PC-3 (cell line): ENCODE measurements around the gene PKP1. TPM values are rescaled to one million over a fixed set of nuclear protein-coding genes. Genes with fewer than 3 reads are reported as not detected.

Source experiments
- ATAC-seq: fragments of 200-7000 bp; cut with Tn5 transposase; 2 replicates; pipeline ENCODE4 v1.9.1; 2020; ENCODE audit warnings: mild to moderate bottlenecking, moderate library complexity
- BruUV-seq: library from RNA; stranded (reverse); fragments of 400-500 nt; replicated peaks from 2 replicates; lab custom pipeline; 2021; lab: Mats Ljungman, UMichigan
- CTCF ChIA-PET: fragments of 300-600 bp; sonication (Branson Sonifier 250); formaldehyde crosslinking; loops from one replicate; lab custom pipeline; 2022; ENCODE audit warnings: antibody characterized with exemption; lab: Charles Lee
- POLR2A ChIA-PET: fragments of 300-600 bp; sonication (Branson Sonifier 250); formaldehyde crosslinking; loops from one replicate; lab custom pipeline; 2022; ENCODE audit warnings: antibody characterized with exemption; ENCODE audit not compliant: unreplicated experiment; lab: Charles Lee
- DNase-seq: peaks from one replicate; pipeline ENCODE4 v3.0.0-alpha.2; 2015
- H2AFZ ChIP-seq: fragments of 300-600 bp; sonication (generic); 2 replicates; pipeline ENCODE4 v1.6.0; 2016; ENCODE audit warnings: antibody characterized with exemption, low read length
- H3F3A ChIP-seq: fragments of 300-600 bp; sonication (generic); one replicate; pipeline ENCODE4 v1.6.0; 2017; ENCODE audit warnings: antibody characterized with exemption, low read length, control low read depth, mild to moderate bottlenecking; ENCODE audit not compliant: unreplicated experiment
- H3K27ac ChIP-seq: fragments of 300-600 bp; sonication (generic); 2 replicates; pipeline ENCODE4 v1.5.1; 2016; ENCODE audit warnings: mild to moderate bottlenecking, low read length
- H3K27me3 ChIP-seq: fragments of 300-600 bp; sonication (generic); 2 replicates; pipeline ENCODE4 v1.6.1; 2016; ENCODE audit warnings: low read length, mixed read lengths
- H3K36me3 ChIP-seq: fragments of 300-600 bp; sonication (generic); 2 replicates; pipeline ENCODE4 v1.6.1; 2016; ENCODE audit warnings: low read depth, mixed run types, low read length, mixed read lengths
- H3K4me1 ChIP-seq: fragments of 300-600 bp; sonication (generic); 2 replicates; pipeline ENCODE4 v1.5.1; 2016; ENCODE audit warnings: low read length; ENCODE audit not compliant: insufficient read depth
- H3K4me2 ChIP-seq: fragments of 300-600 bp; sonication (generic); 2 replicates; pipeline ENCODE4 v1.6.0; 2016; ENCODE audit warnings: low read length
- H3K4me3 ChIP-seq: fragments of 300-600 bp; sonication (generic); 2 replicates; pipeline ENCODE4 v1.5.1; 2016; ENCODE audit warnings: mild to moderate bottlenecking, low read length, mixed read lengths
- H3K79me2 ChIP-seq: fragments of 300-600 bp; sonication (generic); 2 replicates; pipeline ENCODE4 v1.6.1; 2017; ENCODE audit warnings: low read length, mixed read lengths
- H3K9ac ChIP-seq: fragments of 300-600 bp; sonication (generic); 2 replicates; pipeline ENCODE4 v1.6.0; 2016; ENCODE audit warnings: mild to moderate bottlenecking, low read length
- H3K9me2 ChIP-seq: fragments of 300-600 bp; sonication (generic); replicated peaks from 2 replicates; pipeline ENCODE4 v1.6.1; 2016; ENCODE audit warnings: mixed run types, low read length, mixed read lengths
- H3K9me3 ChIP-seq: fragments of 300-600 bp; sonication (generic); 2 replicates; pipeline ENCODE4 v1.6.1; 2016; ENCODE audit warnings: low read length, mixed read lengths
- H4K20me1 ChIP-seq: fragments of 300-600 bp; sonication (generic); 2 replicates; pipeline ENCODE4 v1.6.1; 2016; ENCODE audit warnings: low read length, mixed read lengths
- CTCF ChIP-seq: fragments of 300-600 bp; sonication (generic); conservative IDR thresholded peaks from 2 replicates; pipeline ENCODE4 v1.5.1; 2017; ENCODE audit warnings: antibody characterized with exemption, low read depth, mild to moderate bottlenecking, low read length
- EZH2 ChIP-seq: fragments of 300-600 bp; sonication (generic); IDR thresholded peaks from one replicate; pipeline ENCODE4 v1.6.1; 2017; ENCODE audit warnings: antibody characterized with exemption, mild to moderate bottlenecking, low read length; ENCODE audit not compliant: unreplicated experiment
- EZH2phosphoT487 ChIP-seq: fragments of 300-600 bp; sonication (generic); IDR thresholded peaks from 2 replicates; pipeline ENCODE4 v1.6.1; 2018; ENCODE audit warnings: mild to moderate bottlenecking, antibody characterized with exemption, low read length, borderline replicate concordance
- intact Hi-C: fragments of 100-400 bp; cut with micrococcal nuclease; formaldehyde crosslinking; loops from 2 replicates; pipeline ENCODE4 v1.9.0; 2023
- total RNA-seq: library from RNA; depleted of rRNA; stranded (reverse); fragments of >200 nt; gene quantifications from 2 replicates; pipeline ENCODE4 v1.2.3, GENCODE V29; 2014

The PKP1 gene
- total RNA-seq, 1 experiment from 2014 or later = 211 TPM

- DNase-seq (no peak), ATAC-seq (no peak)
- H3K4me2 ChIP-seq = no peak overlapping the region
- TF ChIP-seq EZH2 = no peak
- intact Hi-C loops = no loop called here
- no peak overlapping the region for H3K9ac ChIP-seq
- H3K9me3 ChIP-seq = no peaks in the 10 kb centered on the region
- no peaks in the 10 kb centered on the region for H3K36me3 ChIP-seq
- H3K27ac ChIP-seq = no peak overlapping the region
- no peaks in the 10 kb centered on the region for H4K20me1 ChIP-seq
- H3K79me2 ChIP-seq = no peaks in the 10 kb centered on the region
- no peaks in the 10 kb centered on the region for H3K4me1 ChIP-seq
- CTCF ChIA-PET = no interaction called here
- no TSS peak for BruUV-seq
- no peaks in the 10 kb centered on the region for H3K9me2 ChIP-seq
- peaks cover 39% of the 10 kb centered on the region for H3K27me3 ChIP-seq
- POLR2A ChIA-PET = no interaction called here
- no peak overlapping the region for H3K4me3 ChIP-seq
- H2AFZ ChIP-seq = no peak overlapping the region
- H3F3A ChIP-seq = no peaks in the 10 kb centered on the region
Measured at GRCh38 chr1:201365251-201365650, 81.9 kb downstream of the PKP1 start.

GRCh38 chr1:201366696-201367095, 83.4 kb downstream of the PKP1 start:
- no peak overlapping the region for H3K27ac ChIP-seq
- H3K9me3 ChIP-seq = no peaks in the 10 kb centered on the region
- no peaks in the 10 kb centered on the region for H3K9me2 ChIP-seq
- DNase-seq = no peak
- no peak for ATAC-seq
- H3K4me1 ChIP-seq = no peaks in the 10 kb centered on the region
- BruUV-seq = no TSS peak
- no peaks in the 10 kb centered on the region for H3K79me2 ChIP-seq
- H2AFZ ChIP-seq = no peak overlapping the region
- peaks cover 53% of the 10 kb centered on the region for H3K27me3 ChIP-seq
- no peaks in the 10 kb centered on the region for H4K20me1 ChIP-seq
- no peak overlapping the region for H3K9ac ChIP-seq
- no peak for TF ChIP-seq CTCF
- TF ChIP-seq EZH2phosphoT487 = no peak
- no peak for TF ChIP-seq EZH2
- no peak overlapping the region for H3K4me2 ChIP-seq
- no peak overlapping the region for H3K4me3 ChIP-seq
- no peaks in the 10 kb centered on the region for H3K36me3 ChIP-seq
- intact Hi-C loops = no loop called here
- POLR2A ChIA-PET = no interaction called here
- CTCF ChIA-PET = no interaction called here
- H3F3A ChIP-seq = no peaks in the 10 kb centered on the region

- H3K27ac ChIP-seq = no peak overlapping the region
- intact Hi-C loops = no loop called here
- peaks cover 79% of the 10 kb centered on the region for H3K27me3 ChIP-seq
- no peaks in the 10 kb centered on the region for H3F3A ChIP-seq
- no peaks in the 10 kb centered on the region for H3K36me3 ChIP-seq
- H3K4me2 ChIP-seq = no peak overlapping the region
- no peak for DNase-seq
- H3K4me1 ChIP-seq = no peaks in the 10 kb centered on the region
- H4K20me1 ChIP-seq = no peaks in the 10 kb centered on the region
- ChIA-PET CTCF (interaction anchor here (0.7 kb wide), 1 partner anchor 22 kb away, joined by 3 read pairs; no protein-coding TSS in a partner anchor), POLR2A (no interaction called here)
- TF ChIP-seq CTCF (no peak), EZH2phosphoT487 (no peak), EZH2 (no peak)
- H2AFZ ChIP-seq = no peak overlapping the region
- ATAC-seq = no peak
- no peaks in the 10 kb centered on the region for H3K9me2 ChIP-seq
- no peaks in the 10 kb centered on the region for H3K79me2 ChIP-seq
- H3K4me3 ChIP-seq = no peak overlapping the region
- BruUV-seq = no TSS peak
- H3K9me3 ChIP-seq = no peaks in the 10 kb centered on the region
- no peak overlapping the region for H3K9ac ChIP-seq
Measured at GRCh38 chr1:201369209-201369608, 85.9 kb downstream of the PKP1 start.
